ENCODE measurements around the gene FAM98C. TPM values are rescaled to one million over a fixed set of nuclear protein-coding genes. Genes with fewer than 3 reads are reported as not detected.
A peak's percentile ranks its signal among the peaks of the same experiment; 100 is the strongest.

Gene FAM98C
- total and polyA plus RNA-seq, 3 experiments from 2014 or later, result 16.8 to 25.2 (median 17.8) TPM

DNA sequence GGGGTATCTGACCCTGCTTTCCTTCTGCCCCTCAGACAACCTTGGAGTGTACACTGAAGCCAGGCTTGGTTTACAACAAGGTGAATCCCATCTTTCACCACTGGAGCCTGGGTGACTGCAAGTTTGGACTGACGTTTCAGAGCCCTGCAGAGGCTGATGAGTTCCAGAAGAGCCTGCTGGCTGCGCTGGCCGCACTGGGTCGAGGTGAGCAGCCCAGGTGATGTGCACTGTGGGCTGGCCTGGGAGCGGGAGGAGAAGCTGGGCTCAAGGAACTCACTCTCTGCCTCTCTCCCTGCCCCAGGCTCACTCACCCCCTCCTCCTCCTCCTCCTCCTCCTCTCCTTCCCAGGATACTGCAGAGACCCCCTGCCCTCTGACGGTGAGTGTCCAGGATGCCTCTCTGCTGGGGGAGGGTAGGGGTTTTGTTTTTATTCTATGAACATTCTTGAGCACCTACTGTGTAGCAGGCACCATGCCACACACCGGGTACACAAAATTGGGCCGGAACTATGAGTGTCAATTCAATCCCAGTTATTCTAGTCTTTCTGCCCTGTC, 10.9 kb upstream of the FAM98C start:
- ChIA-PET CTCF (interaction anchor here (1.3 kb wide), 1 partner anchor 11 kb away, joined by 3 read pairs; the partner anchor contains the start of gene FAM98C), POLR2A (no interaction called here)
- Mint-ChIP-seq H3K27me3 (peaks cover 6 to 9% of the 10 kb centered on the region in 2 donors), H3K27ac (no peak overlapping the region), H3K9me3 (no peaks in the 10 kb centered on the region), H3K4me3 (peak overlapping the region in 1 of 7 donors; percentile 0), H3K4me1 (peaks cover 37 to 46% (median 37%) of the 10 kb centered on the region in 3 donors), H3K36me3 (peaks cover 0 to 3% (median 0%) of the 10 kb centered on the region in 3 donors)
- DNase-seq, result no peak
- H3K4me3 ChIP-seq (ENCODE audit: low read length), result no peak overlapping the region
- no peaks in the 10 kb centered on the region for H3K36me3 ChIP-seq (ENCODE audit: insufficient read depth, low read length)
- no peaks in the 10 kb centered on the region for H3K27me3 ChIP-seq (ENCODE audit: insufficient read depth, low read length, poor library complexity, severe bottlenecking)
- H3K4me1 ChIP-seq (ENCODE audit: insufficient read depth, low read length), result peaks cover 36% of the 10 kb centered on the region
- H3K9me3 ChIP-seq (ENCODE audit: low read length), result no peaks in the 10 kb centered on the region
- no peak overlapping the region for H3K27ac ChIP-seq (ENCODE audit: low read depth, low read length)

DNA sequence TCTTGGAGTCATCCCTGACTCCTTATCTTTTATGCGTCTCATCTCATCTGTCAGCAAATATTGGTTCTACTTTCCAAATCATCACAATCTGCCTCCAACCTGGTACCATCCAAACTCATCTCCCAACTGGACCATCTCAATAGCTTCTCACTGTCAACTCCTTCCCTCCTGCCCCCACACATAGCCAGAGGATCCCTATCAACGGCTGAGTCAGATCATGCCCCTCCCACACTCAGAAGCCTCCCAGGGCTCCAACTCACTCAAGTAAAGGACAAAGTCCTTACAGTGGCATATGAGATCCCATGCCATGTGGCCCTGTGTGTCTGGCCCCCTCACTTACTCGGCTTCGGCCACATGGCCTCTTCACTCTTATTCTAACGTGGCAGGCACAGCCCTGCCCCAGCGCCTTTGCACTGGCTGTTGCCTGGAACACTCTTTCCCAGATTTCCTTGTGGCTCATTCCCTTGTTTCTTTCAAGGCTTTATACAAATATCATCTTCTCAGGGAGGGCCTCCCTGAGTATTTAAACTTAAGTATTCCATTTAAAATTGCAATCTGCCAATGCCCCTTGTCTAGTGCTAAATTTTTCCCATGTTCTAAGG, 10.1 kb upstream of the FAM98C start:
- no peaks in the 10 kb centered on the region for H3K36me3 Mint-ChIP-seq
- H3K27ac Mint-ChIP-seq, result peak overlapping the region in 2 of 8 donors; percentile 43 to 47
- Histone ChIP-seq H3K27me3 (ENCODE audit: insufficient read depth, low read length, poor library complexity, severe bottlenecking) (no peaks in the 10 kb centered on the region), H3K27ac (ENCODE audit: low read depth, low read length) (no peak overlapping the region), H3K4me1 (ENCODE audit: insufficient read depth, low read length) (peaks cover 28% of the 10 kb centered on the region), H3K4me3 (ENCODE audit: low read length) (no peak overlapping the region), H3K9me3 (ENCODE audit: low read length) (no peaks in the 10 kb centered on the region), H3K36me3 (ENCODE audit: insufficient read depth, low read length) (no peaks in the 10 kb centered on the region)
- POLR2A ChIA-PET, result no interaction called here
- CTCF ChIA-PET, result interaction anchor here (1.3 to 1.6 kb wide), 2 partner anchors 10 to 19 kb away, joined by 3 read pairs; partner anchors contain the start of genes FAM98C and PSMD8
- H3K4me1 Mint-ChIP-seq, result peaks cover 32 to 38% (median 33%) of the 10 kb centered on the region in 3 donors
- peak overlapping the region in 1 of 7 donors; percentile 49 for H3K4me3 Mint-ChIP-seq
- H3K9me3 Mint-ChIP-seq, result no peaks in the 10 kb centered on the region
- no peak for DNase-seq
- H3K27me3 Mint-ChIP-seq, result peaks cover 4 to 6% of the 10 kb centered on the region in 2 donors

DNA sequence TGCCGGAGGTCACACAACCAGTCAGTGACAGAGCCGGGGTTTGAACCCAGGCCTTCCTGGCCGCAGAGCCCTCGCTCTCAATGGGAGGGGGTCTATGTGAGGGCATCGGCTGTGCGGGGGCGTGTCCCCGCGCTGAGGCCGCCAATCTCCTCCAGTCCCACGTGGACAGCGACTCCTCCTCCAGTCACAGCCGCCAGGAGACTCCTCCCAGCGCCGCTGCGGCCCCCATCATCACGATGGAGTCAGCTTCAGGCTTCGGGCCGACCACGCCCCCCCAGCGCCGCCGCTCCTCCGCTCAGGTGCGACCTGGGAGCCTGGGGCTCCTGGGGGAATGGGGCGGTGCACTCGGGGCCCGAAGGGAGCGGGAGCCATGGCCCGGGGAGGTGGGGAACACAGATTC, 8.4 kb upstream of the FAM98C start:
- peaks cover 15% of the 10 kb centered on the region for H3K4me1 ChIP-seq (ENCODE audit: insufficient read depth, low read length)
- Mint-ChIP-seq H3K4me1 (peaks cover 24 to 26% (median 24%) of the 10 kb centered on the region in 3 donors), H3K27ac (peak overlapping the region in 4 of 8 donors; percentile 57 to 81 (median 62)), H3K9me3 (no peaks in the 10 kb centered on the region), H3K4me3 (peak overlapping the region; percentile 56 to 87 (median 71)), H3K27me3 (peaks cover 2 to 3% of the 10 kb centered on the region in 2 donors), H3K36me3 (no peaks in the 10 kb centered on the region)
- ChIA-PET POLR2A (interaction anchor here (0.7 to 1.6 kb wide), 2 partner anchors 8 to 20 kb away, joined by 3 to 5 read pairs; partner anchors contain the start of genes FAM98C and PSMD8), CTCF (interaction anchor here (1.0 to 2.2 kb wide), 3 partner anchors 9 to 20 kb away, joined by 3 to 19 read pairs (median 3); partner anchors contain the start of genes FAM98C and PSMD8)
- no peaks in the 10 kb centered on the region for H3K9me3 ChIP-seq (ENCODE audit: low read length)
- peak; percentile 37 to 77 (median 46) for DNase-seq
- H3K27me3 ChIP-seq (ENCODE audit: insufficient read depth, low read length, poor library complexity, severe bottlenecking), result no peaks in the 10 kb centered on the region
- H3K36me3 ChIP-seq (ENCODE audit: insufficient read depth, low read length), result no peaks in the 10 kb centered on the region
- H3K27ac ChIP-seq (ENCODE audit: low read depth, low read length), result no peak overlapping the region
- H3K4me3 ChIP-seq (ENCODE audit: low read length), result peak overlapping the region; percentile 45

DNA sequence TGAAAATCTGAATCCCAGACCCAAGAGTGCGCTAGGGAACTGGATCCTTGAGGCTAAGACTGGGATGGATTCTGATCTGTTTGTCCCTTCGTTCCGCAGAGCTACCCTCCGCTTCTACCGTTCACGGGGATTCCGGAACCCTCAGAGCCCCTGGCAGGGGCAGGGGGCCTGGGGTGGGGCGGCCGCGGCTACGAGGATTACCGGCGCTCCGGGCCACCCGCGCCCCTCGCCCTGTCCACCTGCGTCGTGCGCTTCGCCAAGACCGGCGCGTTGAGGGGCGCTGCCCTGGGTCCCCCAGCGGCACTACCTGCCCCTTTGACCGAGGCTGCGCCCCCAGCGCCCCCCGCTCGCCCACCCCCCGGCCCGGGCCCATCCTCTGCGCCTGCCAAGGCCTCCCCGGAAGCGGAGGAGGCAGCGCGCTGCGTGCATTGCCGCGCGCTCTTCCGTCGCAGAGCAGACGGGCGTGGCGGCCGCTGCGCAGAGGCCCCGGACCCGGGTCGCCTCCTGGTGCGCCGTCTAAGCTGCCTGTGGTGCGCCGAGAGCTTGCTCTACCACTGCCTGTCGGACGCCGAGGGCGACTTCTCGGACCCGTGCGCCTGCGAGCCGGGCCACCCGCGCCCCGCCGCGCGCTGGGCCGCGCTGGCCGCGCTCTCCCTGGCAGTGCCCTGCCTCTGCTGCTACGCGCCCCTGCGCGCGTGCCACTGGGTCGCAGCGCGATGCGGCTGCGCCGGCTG, 7.3 kb upstream of the FAM98C start:
- ChIA-PET POLR2A (interaction anchor here (0.5 to 1.1 kb wide), 4 partner anchors 21 to 81 kb away, joined by 3 to 11 read pairs (median 3); partner anchors contain the start of genes CATSPERG and PSMD8), CTCF (interaction anchor here (1.1 to 2.2 kb wide), 2 partner anchors 8 to 535 kb away, joined by 3 to 19 read pairs; partner anchors contain the start of genes FAM98C, MRPS12 and SARS2)
- no peaks in the 10 kb centered on the region for H3K36me3 Mint-ChIP-seq
- H3K27me3 ChIP-seq (ENCODE audit: insufficient read depth, low read length, poor library complexity, severe bottlenecking), result no peaks in the 10 kb centered on the region
- peak overlapping the region; percentile 9 for H3K27ac ChIP-seq (ENCODE audit: low read depth, low read length)
- H3K4me3 ChIP-seq (ENCODE audit: low read length), result peak overlapping the region; percentile 45
- peaks cover 20 to 22% (median 22%) of the 10 kb centered on the region in 3 donors for H3K4me1 Mint-ChIP-seq
- no peaks in the 10 kb centered on the region for H3K36me3 ChIP-seq (ENCODE audit: insufficient read depth, low read length)
- H3K9me3 ChIP-seq (ENCODE audit: low read length), result no peaks in the 10 kb centered on the region
- H3K4me3 Mint-ChIP-seq, result peak overlapping the region; percentile 36 to 87 (median 63)
- peak overlapping the region in 3 of 8 donors; percentile 59 to 81 (median 72) for H3K27ac Mint-ChIP-seq
- peaks cover 3 to 8% of the 10 kb centered on the region in 2 donors for H3K27me3 Mint-ChIP-seq
- no peaks in the 10 kb centered on the region for H3K9me3 Mint-ChIP-seq
- DNase-seq, result peak in 3 of 5 donors; percentile 30 to 55 (median 53)
- peaks cover 15% of the 10 kb centered on the region for H3K4me1 ChIP-seq (ENCODE audit: insufficient read depth, low read length)

DNA sequence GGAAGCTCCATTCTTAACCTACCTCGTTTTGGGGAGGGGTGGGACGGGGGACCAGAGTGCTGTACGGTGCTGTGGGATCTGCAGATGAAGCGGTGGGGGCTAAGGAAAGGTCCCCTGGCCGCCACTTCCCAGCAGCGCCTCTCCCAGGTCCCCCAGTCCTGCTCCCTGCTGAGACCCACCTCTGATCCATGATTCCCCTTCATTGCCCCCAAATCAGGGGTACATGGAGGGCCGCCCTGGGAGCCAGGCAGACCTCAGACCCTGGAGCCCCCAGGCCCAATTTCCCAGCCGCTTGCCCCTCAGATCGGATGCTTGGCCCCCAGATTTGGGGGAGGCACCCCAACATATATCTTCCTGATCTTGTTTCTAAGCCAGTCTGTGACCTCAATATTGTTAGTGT, 3.8 kb upstream of the FAM98C start:
- DNase-seq, result no peak
- Histone ChIP-seq H3K9me3 (ENCODE audit: low read length) (no peaks in the 10 kb centered on the region), H3K4me3 (ENCODE audit: low read length) (no peak overlapping the region), H3K36me3 (ENCODE audit: insufficient read depth, low read length) (no peaks in the 10 kb centered on the region), H3K27ac (ENCODE audit: low read depth, low read length) (no peak overlapping the region), H3K4me1 (ENCODE audit: insufficient read depth, low read length) (peaks cover 24% of the 10 kb centered on the region), H3K27me3 (ENCODE audit: insufficient read depth, low read length, poor library complexity, severe bottlenecking) (no peaks in the 10 kb centered on the region)
- H3K27ac Mint-ChIP-seq, result no peak overlapping the region
- no peaks in the 10 kb centered on the region for H3K9me3 Mint-ChIP-seq
- peaks cover 2 to 8% of the 10 kb centered on the region in 2 donors for H3K27me3 Mint-ChIP-seq
- H3K4me1 Mint-ChIP-seq, result peaks cover 21 to 34% (median 22%) of the 10 kb centered on the region in 3 donors
- POLR2A ChIA-PET, result interaction anchor here (0.6 kb wide), 1 partner anchor 304 kb away, joined by 3 read pairs; no protein-coding TSS in a partner anchor
- CTCF ChIA-PET, result no interaction called here
- peak overlapping the region in 1 of 7 donors; percentile 73 for H3K4me3 Mint-ChIP-seq
- peaks cover 0 to 3% (median 0%) of the 10 kb centered on the region in 3 donors for H3K36me3 Mint-ChIP-seq

DNA sequence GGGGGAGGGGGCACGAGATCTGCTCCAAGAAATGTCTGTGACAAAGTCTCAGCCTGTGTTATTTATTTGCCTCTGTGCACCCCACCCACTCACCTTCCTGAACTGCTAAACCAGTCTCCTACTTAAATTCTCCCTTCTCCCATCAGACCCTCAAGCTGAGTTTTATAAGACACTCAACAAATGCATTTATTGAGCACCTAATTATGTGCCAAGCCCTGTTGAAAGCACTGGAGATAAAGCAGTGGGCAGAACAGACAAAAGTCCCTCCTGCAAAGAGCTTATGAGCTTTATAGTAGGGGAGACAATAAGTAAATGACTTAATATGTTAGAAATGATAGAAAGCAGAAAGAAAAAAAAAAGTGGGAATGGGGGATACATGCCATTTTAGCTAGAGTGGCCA, 3.4 kb upstream of the FAM98C start:
- Mint-ChIP-seq H3K4me1 (peaks cover 22 to 35% (median 23%) of the 10 kb centered on the region in 3 donors), H3K9me3 (no peaks in the 10 kb centered on the region), H3K36me3 (peaks cover 0 to 3% (median 0%) of the 10 kb centered on the region in 3 donors), H3K27me3 (peaks cover 2 to 8% of the 10 kb centered on the region in 2 donors), H3K4me3 (peak overlapping the region in 1 of 7 donors; percentile 73), H3K27ac (no peak overlapping the region)
- ChIA-PET CTCF (no interaction called here), POLR2A (no interaction called here)
- Histone ChIP-seq H3K4me1 (ENCODE audit: insufficient read depth, low read length) (peaks cover 25% of the 10 kb centered on the region), H3K27ac (ENCODE audit: low read depth, low read length) (no peak overlapping the region), H3K36me3 (ENCODE audit: insufficient read depth, low read length) (peaks cover under 1% of the 10 kb centered on the region), H3K9me3 (ENCODE audit: low read length) (no peaks in the 10 kb centered on the region), H3K27me3 (ENCODE audit: insufficient read depth, low read length, poor library complexity, severe bottlenecking) (no peaks in the 10 kb centered on the region), H3K4me3 (ENCODE audit: low read length) (no peak overlapping the region)
- DNase-seq, result no peak

DNA sequence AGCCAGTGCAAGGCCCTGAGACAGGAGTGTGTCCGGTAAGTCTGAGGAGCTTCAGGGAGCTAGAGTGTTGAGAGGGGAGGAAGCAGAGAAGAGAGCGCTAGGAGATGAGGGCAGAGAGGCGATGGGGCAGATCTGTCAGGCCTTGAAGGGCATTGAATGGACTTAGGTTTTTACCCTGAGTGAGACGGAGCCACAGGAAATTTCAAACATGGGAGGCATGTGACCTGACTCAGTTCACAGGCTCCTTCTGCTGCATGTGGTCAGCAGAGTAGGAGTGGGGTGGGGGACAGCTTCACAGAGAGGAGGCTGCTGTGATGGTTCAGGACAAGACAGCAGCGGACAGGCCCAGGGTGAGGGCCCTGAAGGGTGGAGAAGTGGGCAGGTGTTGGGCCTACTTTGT, 2.5 kb upstream of the FAM98C start:
- peaks cover 0 to 8% (median 0%) of the 10 kb centered on the region in 3 donors for H3K36me3 Mint-ChIP-seq
- H3K27ac ChIP-seq (ENCODE audit: low read depth, low read length), result no peak overlapping the region
- H3K4me1 Mint-ChIP-seq, result peaks cover 23 to 34% (median 25%) of the 10 kb centered on the region in 3 donors
- no peaks in the 10 kb centered on the region for H3K9me3 ChIP-seq (ENCODE audit: low read length)
- CTCF ChIA-PET, result no interaction called here
- no peak for DNase-seq
- no peaks in the 10 kb centered on the region for H3K9me3 Mint-ChIP-seq
- H3K27me3 Mint-ChIP-seq, result peaks cover 0 to 8% of the 10 kb centered on the region in 2 donors
- peaks cover 17% of the 10 kb centered on the region for H3K4me1 ChIP-seq (ENCODE audit: insufficient read depth, low read length)
- peak overlapping the region in 2 of 7 donors; percentile 11 to 73 for H3K4me3 Mint-ChIP-seq
- peaks cover 9% of the 10 kb centered on the region for H3K36me3 ChIP-seq (ENCODE audit: insufficient read depth, low read length)
- peak overlapping the region in 2 of 8 donors; percentile 21 to 46 for H3K27ac Mint-ChIP-seq
- H3K27me3 ChIP-seq (ENCODE audit: insufficient read depth, low read length, poor library complexity, severe bottlenecking), result no peaks in the 10 kb centered on the region
- no peak overlapping the region for H3K4me3 ChIP-seq (ENCODE audit: low read length)
- POLR2A ChIA-PET, result interaction anchor here (0.6 kb wide), 1 partner anchor 529 kb away, joined by 4 read pairs; no protein-coding TSS in a partner anchor
